B cell (primary cell): Measurements from ENCODE around the gene CRACR2A. TPM values are rescaled to one million over a fixed set of nuclear protein-coding genes. Genes with fewer than 3 reads are reported as not detected.

Experiments used
- ATAC-seq: fragments of 200-7000 bp; cut with Tn5 transposase; one replicate; pipeline ENCODE4 v1.10.0; 2021; ENCODE audit warnings: low read depth, mild to moderate bottlenecking, moderate number of reproducible peaks, moderate library complexity
- CTCF ChIA-PET: fragments of 350-600 bp; sonication (Branson Sonifier 250); formaldehyde crosslinking; loops from one replicate; lab custom pipeline; 2021; ENCODE audit warnings: antibody characterized with exemption, inconsistent platforms; lab: Charles Lee
- POLR2A ChIA-PET: fragments of 350-600 bp; sonication (Branson Sonifier 250); formaldehyde crosslinking; loops from one replicate; lab custom pipeline; 2021; ENCODE audit warnings: antibody characterized with exemption; lab: Charles Lee
- DNase-seq: peaks from one replicate; pipeline ENCODE4 v3.0.0; 2013
- H2AFZ ChIP-seq: 2 replicates; pipeline ENCODE4 v1.6.1; 2012; ENCODE audit warnings: mild to moderate bottlenecking, low read depth, low read length; ENCODE audit not compliant: insufficient read depth, poor library complexity, severe bottlenecking
- H3K27ac ChIP-seq, 2 donors: 1 replicate in 1 of 2; 2 replicates in 1 of 2; pipeline ENCODE4 v1.5.1; 2012 to 2013; ENCODE audit warnings: low read length in 2 of 2, mild to moderate bottlenecking in 2 of 2, moderate library complexity in 1 of 2
- H3K27me3 ChIP-seq, 4 experiments: fragments of 200-600 bp in 1 of 4; sonication (generic) in 1 of 4; replicated peaks in 1 of 4; 1 replicate in 2 of 4; 2 replicates in 2 of 4; pipeline versions ENCODE4 v1.6.1 to v1.7.0; 2013 to 2016; ENCODE audit warnings: low read length in 3 of 4, mild to moderate bottlenecking in 2 of 4, mixed read lengths in 1 of 4, moderate library complexity in 1 of 4; ENCODE audit not compliant: insufficient read depth in 4 of 4, control insufficient read depth in 3 of 4; ENCODE audit errors: control extremely low read depth in 1 of 4
- H3K36me3 ChIP-seq, 2 experiments: replicated peaks in 1 of 2; 1 replicate in 1 of 2; 2 replicates in 1 of 2; pipeline versions ENCODE4 v1.6.1 to v1.7.1; 2013; ENCODE audit warnings: low read length in 1 of 2; ENCODE audit not compliant: insufficient read depth in 2 of 2, control insufficient read depth in 1 of 2; ENCODE audit errors: control extremely low read depth in 1 of 2, extremely low read depth in 1 of 2
- H3K4me1 ChIP-seq, 2 donors: fragments of 200-600 bp in 1 of 2; sonication (generic) in 1 of 2; 1 replicate in 1 of 2; 2 replicates in 1 of 2; pipeline versions ENCODE4 v1.5.1 to v1.6.1; 2013 to 2017; ENCODE audit warnings: low read length in 2 of 2; ENCODE audit not compliant: control insufficient read depth in 2 of 2, insufficient read depth in 2 of 2
- H3K4me2 ChIP-seq: replicated peaks from 2 replicates; pipeline ENCODE3; 2012; ENCODE audit warnings: mild to moderate bottlenecking, low read depth, low read length; ENCODE audit not compliant: poor library complexity, severe bottlenecking
- H3K4me3 ChIP-seq, 5 experiments: fragments of 200-600 bp in 1 of 5; sonication (generic) in 1 of 5; 1 replicate in 3 of 5; 2 replicates in 2 of 5; pipeline versions ENCODE4 v1.5.1 to v1.7.0; 2011 to 2016; ENCODE audit warnings: low read length in 4 of 5, mild to moderate bottlenecking in 4 of 5, low read depth in 2 of 5, control low read depth in 1 of 5, moderate library complexity in 1 of 5; ENCODE audit not compliant: insufficient read depth in 1 of 5; ENCODE audit errors: control extremely low read depth in 1 of 5, extremely low read depth in 1 of 5
- H3K79me2 ChIP-seq: fragments of 200-600 bp; sonication (generic); one replicate; pipeline ENCODE4 v1.6.0; 2016; ENCODE audit warnings: low read length; ENCODE audit not compliant: control insufficient read depth, insufficient read depth
- H3K9ac ChIP-seq: fragments of 200-600 bp; sonication (generic); 2 replicates; pipeline ENCODE4 v1.6.1; 2017; ENCODE audit warnings: mild to moderate bottlenecking, low read length, moderate library complexity
- H3K9me3 ChIP-seq, 3 donors: one replicate each; pipeline versions ENCODE4 v1.6.1 to v1.7.1; 2013; ENCODE audit warnings: low read length in 2 of 3; ENCODE audit not compliant: control insufficient read depth in 2 of 3, insufficient read depth in 1 of 3; ENCODE audit errors: control extremely low read depth in 1 of 3
- H4K20me1 ChIP-seq: 2 replicates; pipeline ENCODE4 v1.6.0; 2012; ENCODE audit warnings: mild to moderate bottlenecking, low read length; ENCODE audit not compliant: insufficient read depth, control insufficient read depth, poor library complexity, severe bottlenecking
- H3K27ac Mint-ChIP-seq: one replicate; pipeline ENCODE4 v1.8.0; 2021; ENCODE audit warnings: mixed read lengths
- H3K27me3 Mint-ChIP-seq: one replicate; pipeline ENCODE4 v1.8.0; 2021; ENCODE audit warnings: mixed read lengths
- H3K4me1 Mint-ChIP-seq: one replicate; pipeline ENCODE4 v1.8.0; 2021; ENCODE audit warnings: mixed read lengths
- H3K4me3 Mint-ChIP-seq: one replicate; pipeline ENCODE4 v1.8.0; 2021; ENCODE audit warnings: mixed read lengths
- H3K9me3 Mint-ChIP-seq: one replicate; pipeline ENCODE4 v1.8.0; 2022; ENCODE audit warnings: mixed read lengths; ENCODE audit not compliant: insufficient read depth
- EZH2 ChIP-seq: IDR thresholded peaks from 2 replicates; pipeline ENCODE4 v1.6.1; 2012; ENCODE audit warnings: borderline replicate concordance, low read depth, mild to moderate bottlenecking, moderate library complexity, low read length; ENCODE audit not compliant: insufficient read depth, poor library complexity, severe bottlenecking
- WGBS: methylation state at CpG from one replicate; pipeline ENCODE4 v1.1.5; 2013; ENCODE audit warnings: missing lambda C conversion rate; ENCODE audit not compliant: insufficient coverage; 5-methylcytosine and 5-hydroxymethylcytosine counted together
- intact Hi-C: fragments of 100-400 bp; cut with micrococcal nuclease; formaldehyde crosslinking; loops from one replicate; pipeline ENCODE4 v1.10.0; 2022
- polyA plus RNA-seq: library from polyadenylated mRNA; depleted of rRNA; stranded (reverse); fragments of >200 nt; gene quantifications from 2 replicates; pipeline ENCODE4 v1.2.3, GENCODE V29; 2012
- total RNA-seq, 2 donors: library from RNA; stranded (reverse); fragments of 120-200 nt in 1 of 2; gene quantifications; 1 replicate in 1 of 2; 2 replicates in 1 of 2; pipeline versions ENCODE4 v1.2.3 to v1.2.4, GENCODE V29; 2013 to 2022
- TF ChIP-seq, protein P1 (sequence below): fragments of 200-600 bp; IDR thresholded peaks from one replicate; pipeline ENCODE4 v1.8.0; 2022; ENCODE audit warnings: antibody characterized with exemption, mild to moderate bottlenecking

CRACR2A gene
- total and polyA plus RNA-seq, 2 donors (not counting 1 experiment from before 2014, with no cell fraction given): 15.2 to 26.1 TPM

- no peak overlapping the region for H3K27ac ChIP-seq
- H2AFZ ChIP-seq: no peak overlapping the region
- Mint-ChIP-seq H3K27ac (no peak overlapping the region), H3K9me3 (peaks cover 5% of the 10 kb centered on the region), H3K4me1 (peaks cover 18% of the 10 kb centered on the region), H3K27me3 (no peaks in the 10 kb centered on the region), H3K4me3 (no peak overlapping the region)
- H3K36me3 ChIP-seq: peaks cover 2 to 20% of the 10 kb centered on the region in 2 experiments
- DNase-seq: no peak
- H4K20me1 ChIP-seq: no peaks in the 10 kb centered on the region
- no peak overlapping the region for H3K4me2 ChIP-seq
- CTCF ChIA-PET: no interaction called here
- POLR2A ChIA-PET: no interaction called here
- ATAC-seq: no peak
- peaks cover 0 to 11% (median 9%) of the 10 kb centered on the region in 3 donors for H3K9me3 ChIP-seq
- no peak overlapping the region for H3K9ac ChIP-seq
- intact Hi-C loops: no loop called here
- peaks cover 11% of the 10 kb centered on the region for H3K79me2 ChIP-seq
- no peak overlapping the region for H3K4me3 ChIP-seq
- 100% methylated on average over 1 of the region's 4 CpGs for WGBS
- no peak for TF ChIP-seq EZH2
- TF ChIP-seq, protein P1, sequence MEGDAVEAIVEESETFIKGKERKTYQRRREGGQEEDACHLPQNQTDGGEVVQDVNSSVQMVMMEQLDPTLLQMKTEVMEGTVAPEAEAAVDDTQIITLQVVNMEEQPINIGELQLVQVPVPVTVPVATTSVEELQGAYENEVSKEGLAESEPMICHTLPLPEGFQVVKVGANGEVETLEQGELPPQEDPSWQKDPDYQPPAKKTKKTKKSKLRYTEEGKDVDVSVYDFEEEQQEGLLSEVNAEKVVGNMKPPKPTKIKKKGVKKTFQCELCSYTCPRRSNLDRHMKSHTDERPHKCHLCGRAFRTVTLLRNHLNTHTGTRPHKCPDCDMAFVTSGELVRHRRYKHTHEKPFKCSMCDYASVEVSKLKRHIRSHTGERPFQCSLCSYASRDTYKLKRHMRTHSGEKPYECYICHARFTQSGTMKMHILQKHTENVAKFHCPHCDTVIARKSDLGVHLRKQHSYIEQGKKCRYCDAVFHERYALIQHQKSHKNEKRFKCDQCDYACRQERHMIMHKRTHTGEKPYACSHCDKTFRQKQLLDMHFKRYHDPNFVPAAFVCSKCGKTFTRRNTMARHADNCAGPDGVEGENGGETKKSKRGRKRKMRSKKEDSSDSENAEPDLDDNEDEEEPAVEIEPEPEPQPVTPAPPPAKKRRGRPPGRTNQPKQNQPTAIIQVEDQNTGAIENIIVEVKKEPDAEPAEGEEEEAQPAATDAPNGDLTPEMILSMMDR: no peak
- no peaks in the 10 kb centered on the region for H3K27me3 ChIP-seq
- peaks cover 16 to 19% of the 10 kb centered on the region in 2 donors for H3K4me1 ChIP-seq
These were observed 32.1 kb downstream of the CRACR2A start for GRCh38 chr12:3720772-3721171.

- Mint-ChIP-seq H3K4me1 (peaks cover 18% of the 10 kb centered on the region), H3K9me3 (peaks cover 5% of the 10 kb centered on the region), H3K27ac (no peak overlapping the region), H3K27me3 (no peaks in the 10 kb centered on the region), H3K4me3 (no peak overlapping the region)
- peaks cover 16 to 21% of the 10 kb centered on the region in 2 donors for H3K4me1 ChIP-seq
- DNase-seq (peak; percentile 52), ATAC-seq (peak; percentile 81)
- H4K20me1 ChIP-seq: no peaks in the 10 kb centered on the region
- H3K4me2 ChIP-seq: peak overlapping the region; percentile 33
- ChIA-PET CTCF (interaction anchor here (1.0 to 1.4 kb wide), 2 partner anchors 11 to 418 kb away, joined by 3 to 4 read pairs; no protein-coding TSS in a partner anchor), POLR2A (no interaction called here)
- H3K79me2 ChIP-seq: peaks cover 16% of the 10 kb centered on the region
- no peak overlapping the region for H3K9ac ChIP-seq
- peaks cover 2 to 10% of the 10 kb centered on the region in 2 experiments for H3K36me3 ChIP-seq
- no peak overlapping the region for H3K27ac ChIP-seq
- WGBS: 6% methylated on average over 3 of the region's 4 CpGs
- TF ChIP-seq EZH2: no peak
- TF ChIP-seq, protein P1: no peak
- no peak overlapping the region for H2AFZ ChIP-seq
- H3K27me3 ChIP-seq: no peaks in the 10 kb centered on the region
- peaks cover 0 to 9% (median 7%) of the 10 kb centered on the region in 3 donors for H3K9me3 ChIP-seq
- intact Hi-C loops: no loop called here
- H3K4me3 ChIP-seq: no peak overlapping the region
These were observed 34.8 kb downstream of the CRACR2A start for GRCh38 chr12:3718100-3718499.
